ENCODE data around the gene HAPLN3. TPM values are rescaled to one million over a fixed set of nuclear protein-coding genes. Genes with fewer than 3 reads are reported as not detected.
A peak's percentile ranks its signal among the peaks of the same experiment; 100 is the strongest.

Gene HAPLN3
- polyA plus RNA-seq, 1 of the 3 experiments (the other 2 are of a cell fraction) = 9.7 TPM

DNA sequence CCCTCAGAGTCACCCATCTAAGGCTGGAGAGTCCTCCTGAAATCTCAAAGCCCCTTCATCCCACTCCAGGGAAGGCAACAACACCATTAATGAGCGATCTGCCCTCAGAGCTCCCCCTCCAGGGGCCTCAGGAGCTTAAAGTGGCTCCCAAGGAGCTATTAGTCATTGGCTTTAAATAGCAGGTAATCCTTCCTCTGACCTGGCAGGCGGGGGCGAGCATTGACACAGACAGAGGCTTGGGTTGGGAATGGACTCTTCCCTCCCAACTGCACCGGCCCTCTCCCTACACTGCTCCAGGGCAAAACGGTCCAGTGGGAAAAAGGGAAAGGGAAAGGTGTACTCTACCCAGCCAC lies 16.4 kb upstream of the HAPLN3 start:
- peaks cover 4% of the 10 kb centered on the region for H3F3A ChIP-seq (replicated peaks; ENCODE audit: insufficient read depth)
- H3K27me3 ChIP-seq (ENCODE audit: insufficient read depth) = no peaks in the 10 kb centered on the region
- H3K4me2 ChIP-seq = peak overlapping the region; percentile 98
- ChIA-PET CTCF (interaction anchor here (1.4 to 1.6 kb wide), 5 partner anchors 14 to 110 kb away, joined by 3 to 6 read pairs (median 5); no protein-coding TSS in a partner anchor), POLR2A (no interaction called here)
- H3K36me3 ChIP-seq (replicated peaks in 1 of 2; ENCODE audit: control insufficient read depth in 1 of 2, insufficient read depth in 2 of 2, low read length in 1 of 2) = peaks cover 0 to 12% of the 10 kb centered on the region in 2 experiments
- no peaks in the 10 kb centered on the region for H4K20me1 ChIP-seq (ENCODE audit: insufficient read depth)
- H3K4me3 ChIP-seq (ENCODE audit: low read depth in 2 of 2, low read length in 1 of 2) = peak overlapping the region; percentile 69 to 94; a peak in 3 of 4 replicates
- H3K9me2 ChIP-seq = no peaks in the 10 kb centered on the region
- DNase-seq = no peak
- TF ChIP-seq, protein P1, sequence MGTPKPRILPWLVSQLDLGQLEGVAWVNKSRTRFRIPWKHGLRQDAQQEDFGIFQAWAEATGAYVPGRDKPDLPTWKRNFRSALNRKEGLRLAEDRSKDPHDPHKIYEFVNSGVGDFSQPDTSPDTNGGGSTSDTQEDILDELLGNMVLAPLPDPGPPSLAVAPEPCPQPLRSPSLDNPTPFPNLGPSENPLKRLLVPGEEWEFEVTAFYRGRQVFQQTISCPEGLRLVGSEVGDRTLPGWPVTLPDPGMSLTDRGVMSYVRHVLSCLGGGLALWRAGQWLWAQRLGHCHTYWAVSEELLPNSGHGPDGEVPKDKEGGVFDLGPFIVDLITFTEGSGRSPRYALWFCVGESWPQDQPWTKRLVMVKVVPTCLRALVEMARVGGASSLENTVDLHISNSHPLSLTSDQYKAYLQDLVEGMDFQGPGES (IDR thresholded peaks at IDR 0.05; ENCODE audit: low read depth, low read length) = no peak
- TF ChIP-seq TCF12 (IDR thresholded peaks at IDR 0.05) (no peak), MEF2A (IDR thresholded peaks at IDR 0.05; ENCODE audit: borderline replicate concordance, low read depth) (peak; percentile 55; the same call in 1 of the 2 replicates), RCOR1 (IDR thresholded peaks at IDR 0.05; ENCODE audit: low read length) (no peak)
- TF ChIP-seq, protein P2, sequence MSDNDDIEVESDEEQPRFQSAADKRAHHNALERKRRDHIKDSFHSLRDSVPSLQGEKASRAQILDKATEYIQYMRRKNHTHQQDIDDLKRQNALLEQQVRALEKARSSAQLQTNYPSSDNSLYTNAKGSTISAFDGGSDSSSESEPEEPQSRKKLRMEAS (IDR thresholded peaks at IDR 0.05; ENCODE audit: low read depth) = no peak
- TF ChIP-seq, protein P3, sequence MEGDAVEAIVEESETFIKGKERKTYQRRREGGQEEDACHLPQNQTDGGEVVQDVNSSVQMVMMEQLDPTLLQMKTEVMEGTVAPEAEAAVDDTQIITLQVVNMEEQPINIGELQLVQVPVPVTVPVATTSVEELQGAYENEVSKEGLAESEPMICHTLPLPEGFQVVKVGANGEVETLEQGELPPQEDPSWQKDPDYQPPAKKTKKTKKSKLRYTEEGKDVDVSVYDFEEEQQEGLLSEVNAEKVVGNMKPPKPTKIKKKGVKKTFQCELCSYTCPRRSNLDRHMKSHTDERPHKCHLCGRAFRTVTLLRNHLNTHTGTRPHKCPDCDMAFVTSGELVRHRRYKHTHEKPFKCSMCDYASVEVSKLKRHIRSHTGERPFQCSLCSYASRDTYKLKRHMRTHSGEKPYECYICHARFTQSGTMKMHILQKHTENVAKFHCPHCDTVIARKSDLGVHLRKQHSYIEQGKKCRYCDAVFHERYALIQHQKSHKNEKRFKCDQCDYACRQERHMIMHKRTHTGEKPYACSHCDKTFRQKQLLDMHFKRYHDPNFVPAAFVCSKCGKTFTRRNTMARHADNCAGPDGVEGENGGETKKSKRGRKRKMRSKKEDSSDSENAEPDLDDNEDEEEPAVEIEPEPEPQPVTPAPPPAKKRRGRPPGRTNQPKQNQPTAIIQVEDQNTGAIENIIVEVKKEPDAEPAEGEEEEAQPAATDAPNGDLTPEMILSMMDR (IDR thresholded peaks at IDR 0.05) = no peak
- TF ChIP-seq, protein P4, sequence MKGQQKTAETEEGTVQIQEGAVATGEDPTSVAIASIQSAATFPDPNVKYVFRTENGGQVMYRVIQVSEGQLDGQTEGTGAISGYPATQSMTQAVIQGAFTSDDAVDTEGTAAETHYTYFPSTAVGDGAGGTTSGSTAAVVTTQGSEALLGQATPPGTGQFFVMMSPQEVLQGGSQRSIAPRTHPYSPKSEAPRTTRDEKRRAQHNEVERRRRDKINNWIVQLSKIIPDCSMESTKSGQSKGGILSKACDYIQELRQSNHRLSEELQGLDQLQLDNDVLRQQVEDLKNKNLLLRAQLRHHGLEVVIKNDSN (IDR thresholded peaks at IDR 0.05; ENCODE audit: borderline replicate concordance, low read depth) = no peak
- H3K9ac ChIP-seq = peak overlapping the region; percentile 95; the same call in 1 of the 2 replicates
- no peak overlapping the region for H2AFZ ChIP-seq (ENCODE audit: low read depth)
- H3K27ac ChIP-seq (ENCODE audit: low read depth in 2 of 2, low read length in 1 of 2) = no peak overlapping the region; a peak in 1 of 4 replicates
- H3K4me1 ChIP-seq (ENCODE audit: control insufficient read depth in 1 of 2, insufficient read depth in 2 of 2, low read depth in 1 of 2, low read length in 1 of 2) = peaks cover 7 to 9% of the 10 kb centered on the region in 2 experiments; a peak in 2 of 4 replicates
- H3K9me3 ChIP-seq = no peaks in the 10 kb centered on the region
- WGBS (ENCODE audit: low lambda C conversion rate) = 66% methylated on average over 3 of the region's 5 CpGs
- H3K79me2 ChIP-seq (ENCODE audit: insufficient read depth) = peaks cover 19% of the 10 kb centered on the region; the same call in 1 of the 2 replicates

DNA sequence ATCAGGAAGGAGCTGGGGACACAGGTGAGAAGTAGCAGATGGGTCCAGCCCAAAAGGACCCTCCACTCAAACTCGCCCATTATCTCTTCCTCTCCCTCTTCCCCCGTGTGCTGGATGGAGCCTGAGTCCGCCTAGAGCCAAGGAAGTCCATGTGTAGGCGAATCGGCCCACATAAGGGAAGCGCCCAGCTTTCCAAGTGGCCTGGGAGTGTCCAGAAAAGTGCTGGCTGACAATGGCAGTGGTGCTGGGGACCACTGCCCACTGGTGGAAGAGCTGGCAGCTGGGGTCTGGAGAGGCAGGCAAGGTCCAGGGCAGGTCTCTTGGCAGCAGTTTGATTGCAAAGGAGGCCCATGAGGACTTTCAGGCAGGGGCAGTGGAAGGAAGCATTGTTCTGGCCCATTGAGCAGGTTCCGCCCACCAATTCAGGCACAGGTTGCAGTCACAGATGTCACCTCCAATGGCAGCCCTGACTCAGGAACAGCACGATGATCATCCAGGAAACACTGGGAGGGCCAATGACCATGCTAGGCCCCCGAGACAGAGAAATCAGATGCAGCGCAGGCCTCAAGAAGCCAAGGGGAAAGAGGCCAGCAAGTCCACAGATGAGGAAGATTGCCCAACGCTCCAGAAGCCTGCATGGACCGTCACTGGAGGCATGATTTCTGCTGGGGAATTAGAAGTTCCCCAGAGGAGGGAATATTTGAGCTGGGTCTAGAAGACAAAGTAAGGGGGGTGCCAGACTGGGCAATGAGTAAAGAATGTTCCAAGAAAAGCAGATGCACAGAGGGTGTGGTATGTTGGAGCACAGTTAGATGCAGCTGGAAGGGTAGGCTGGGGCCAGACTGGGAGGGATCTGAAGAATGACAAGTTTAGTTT lies 14.8 kb upstream of the HAPLN3 start:
- Histone ChIP-seq H2AFZ (ENCODE audit: low read depth) (no peak overlapping the region), H3K9me3 (no peaks in the 10 kb centered on the region), H3K27me3 (ENCODE audit: insufficient read depth) (no peaks in the 10 kb centered on the region), H3K9me2 (no peaks in the 10 kb centered on the region), H3K4me2 (no peak overlapping the region), H3K4me1 (ENCODE audit: control insufficient read depth in 1 of 2, insufficient read depth in 2 of 2, low read depth in 1 of 2, low read length in 1 of 2) (peaks cover 7 to 9% of the 10 kb centered on the region in 2 experiments; a peak in 2 of 4 replicates), H3K36me3 (replicated peaks in 1 of 2; ENCODE audit: control insufficient read depth in 1 of 2, insufficient read depth in 2 of 2, low read length in 1 of 2) (peaks cover 0 to 20% of the 10 kb centered on the region in 2 experiments), H3K4me3 (ENCODE audit: low read depth in 2 of 2, low read length in 1 of 2) (no peak overlapping the region), H3K79me2 (ENCODE audit: insufficient read depth) (peaks cover 19% of the 10 kb centered on the region; the same call in 1 of the 2 replicates), H3K9ac (no peak overlapping the region), H4K20me1 (ENCODE audit: insufficient read depth) (no peaks in the 10 kb centered on the region), H3K27ac (ENCODE audit: low read depth in 2 of 2, low read length in 1 of 2) (no peak overlapping the region), H3F3A (replicated peaks; ENCODE audit: insufficient read depth) (peaks cover 4% of the 10 kb centered on the region)
- ChIA-PET CTCF (interaction anchor here (1.5 to 1.6 kb wide), 2 partner anchors 12 to 15 kb away, joined by 3 to 5 read pairs; no protein-coding TSS in a partner anchor), POLR2A (no interaction called here)
- no peak for DNase-seq
- 94% methylated on average over 10 of the region's 12 CpGs for WGBS (ENCODE audit: low lambda C conversion rate)
- TF ChIP-seq ELF1 (IDR thresholded peaks at IDR 0.05) (no peak), CHD2 (IDR thresholded peaks at IDR 0.05; ENCODE audit: low read length, partially characterized antibody) (no peak), YY1 (IDR thresholded peaks at IDR 0.05; ENCODE audit: low read depth) (no peak), EZH2phosphoT487 (IDR thresholded peaks at IDR 0.05; ENCODE audit: borderline replicate concordance, low read depth) (no peak), TEAD4 (IDR thresholded peaks at IDR 0.05; ENCODE audit: borderline replicate concordance, insufficient read depth) (no peak), GATA2 (CRISPR knock-in tag; IDR thresholded peaks at IDR 0.05) (no peak), MXI1 (IDR thresholded peaks at IDR 0.05; ENCODE audit: low read depth, low read length) (no peak), GABPA (IDR thresholded peaks at IDR 0.05; ENCODE audit: low read depth) (no peak), NFIC (IDR thresholded peaks at IDR 0.05; ENCODE audit: borderline replicate concordance) (no peak), FOXJ3 (CRISPR knock-in tag; IDR thresholded peaks at IDR 0.05) (no peak), MEF2A (IDR thresholded peaks at IDR 0.05; ENCODE audit: borderline replicate concordance, low read depth) (no peak)
- TF ChIP-seq, protein P3 (IDR thresholded peaks at IDR 0.05) = no peak
- TF ChIP-seq, protein P1 (IDR thresholded peaks at IDR 0.05; ENCODE audit: low read depth, low read length) = no peak
- TF ChIP-seq, protein P2 (IDR thresholded peaks at IDR 0.05; ENCODE audit: low read depth) = no peak

Data from SK-N-SH (cell line).